Adipocyte (in vitro differentiated cells): Measurements from ENCODE around the gene RYR2.

ENCODE experiments used
- DNase-seq: peaks from one replicate; pipeline ENCODE4 v3.0.0-alpha.2; 2015; ENCODE audit warnings: low read depth
- H3K27me3 ChIP-seq: replicated peaks from 2 replicates; pipeline ENCODE4 v1.7.0; 2013; ENCODE audit warnings: mild to moderate bottlenecking, low read length, moderate library complexity; ENCODE audit not compliant: control insufficient read depth, insufficient read depth
- H3K36me3 ChIP-seq: 2 replicates; pipeline ENCODE4 v1.7.0; 2013; ENCODE audit warnings: low read length, mild to moderate bottlenecking, moderate library complexity; ENCODE audit not compliant: control insufficient read depth, insufficient read depth, severe bottlenecking
- H3K4me1 ChIP-seq: 2 replicates; pipeline ENCODE4 v1.7.0; 2013; ENCODE audit warnings: mild to moderate bottlenecking, low read length, moderate library complexity; ENCODE audit not compliant: control insufficient read depth, insufficient read depth
- H3K4me3 ChIP-seq: 2 replicates; pipeline ENCODE4 v1.7.0; 2013; ENCODE audit warnings: mild to moderate bottlenecking, low read length, moderate library complexity
- H3K9ac ChIP-seq: 2 replicates; pipeline ENCODE4 v1.7.0; 2013; ENCODE audit warnings: mild to moderate bottlenecking, low read length, moderate library complexity
- H3K9me3 ChIP-seq: 2 replicates; pipeline ENCODE4 v1.7.0; 2013; ENCODE audit warnings: mild to moderate bottlenecking, low read length, moderate library complexity; ENCODE audit not compliant: control insufficient read depth

Gene RYR2

DNA sequence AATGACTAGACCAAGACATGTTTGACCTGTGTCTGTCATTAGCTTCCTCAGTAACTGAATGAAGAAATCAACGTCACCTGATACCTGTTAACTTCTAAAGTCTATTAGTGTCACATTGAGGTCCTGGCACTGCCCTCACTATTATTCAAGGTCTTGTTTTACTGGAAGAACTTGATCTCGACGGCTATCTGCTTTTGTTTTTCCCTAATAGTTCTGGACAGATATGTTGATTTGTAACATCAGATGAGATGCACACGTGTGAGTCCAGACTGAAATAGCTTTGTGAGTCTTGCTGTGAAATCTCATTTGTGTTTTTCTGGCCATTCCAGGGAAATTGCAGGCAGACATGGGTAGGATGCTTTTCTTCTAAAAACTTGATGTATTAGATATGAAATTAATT, 159.2 kb downstream of the RYR2 start:
- Histone ChIP-seq H3K4me1 (no peaks in the 10 kb centered on the region), H3K27me3 (no peaks in the 10 kb centered on the region), H3K9me3 (no peaks in the 10 kb centered on the region), H3K36me3 (no peaks in the 10 kb centered on the region), H3K9ac (no peak overlapping the region), H3K4me3 (no peak overlapping the region)
- no peak for DNase-seq

DNA sequence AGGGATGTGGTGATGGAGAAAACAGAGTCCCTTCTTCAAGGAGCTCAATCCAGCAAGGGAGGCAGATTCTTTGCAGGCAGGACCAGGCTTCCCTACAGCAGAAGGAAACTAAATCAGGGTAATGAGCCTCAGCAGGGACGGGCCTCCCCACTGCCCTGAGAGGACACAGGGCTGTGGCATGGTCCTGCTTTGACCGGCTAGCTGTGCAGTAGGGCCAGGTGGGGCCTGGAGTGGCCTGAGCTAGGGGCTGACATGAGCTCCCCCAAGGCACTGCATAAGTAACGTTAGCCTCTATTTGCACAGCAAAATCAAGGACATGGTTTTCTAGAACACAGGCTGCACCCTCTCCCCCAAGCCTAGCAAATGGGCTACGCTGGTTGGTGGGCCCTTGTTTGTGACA, 162.9 kb downstream of the RYR2 start:
- H3K9me3 ChIP-seq, result no peaks in the 10 kb centered on the region
- no peak overlapping the region for H3K4me3 ChIP-seq
- H3K9ac ChIP-seq, result no peak overlapping the region
- no peaks in the 10 kb centered on the region for H3K36me3 ChIP-seq
- no peaks in the 10 kb centered on the region for H3K27me3 ChIP-seq
- DNase-seq, result no peak
- H3K4me1 ChIP-seq, result no peaks in the 10 kb centered on the region

DNA sequence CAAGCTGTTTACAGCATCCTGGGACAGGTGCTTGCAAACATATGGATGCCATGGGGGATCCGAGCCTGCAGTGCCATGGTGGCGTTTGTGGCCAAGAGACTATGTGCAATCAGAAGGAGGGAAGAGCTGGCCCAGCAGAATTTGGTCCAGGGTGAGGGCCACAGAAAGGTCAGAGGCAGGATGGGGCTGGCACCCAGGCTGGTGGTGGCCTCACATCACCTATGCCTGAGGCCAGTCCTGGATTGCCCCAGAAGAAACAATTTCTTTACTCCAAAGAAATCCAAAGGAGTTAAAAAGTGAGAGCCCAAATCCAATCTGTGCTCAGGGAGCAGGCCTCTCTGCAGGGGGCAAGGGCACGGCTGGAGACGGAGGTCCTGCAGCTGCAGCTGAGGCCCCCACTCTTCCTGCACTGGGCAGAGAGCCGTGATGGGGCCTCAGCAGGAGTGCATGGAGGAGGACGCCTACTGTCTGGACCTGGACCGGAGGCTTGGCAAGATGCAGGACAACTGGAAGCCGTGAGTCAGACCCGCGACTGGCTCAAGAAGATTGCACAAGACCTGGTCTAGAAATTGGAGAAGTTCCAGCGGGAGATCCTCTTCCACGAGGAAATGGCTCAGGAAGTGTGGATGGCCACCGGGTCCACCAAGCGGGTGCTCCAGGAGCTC, 163.5 kb downstream of the RYR2 start:
- Histone ChIP-seq H3K9me3 (no peaks in the 10 kb centered on the region), H3K27me3 (no peaks in the 10 kb centered on the region), H3K36me3 (no peaks in the 10 kb centered on the region), H3K4me1 (no peaks in the 10 kb centered on the region), H3K4me3 (no peak overlapping the region), H3K9ac (no peak overlapping the region)
- no peak for DNase-seq

DNA sequence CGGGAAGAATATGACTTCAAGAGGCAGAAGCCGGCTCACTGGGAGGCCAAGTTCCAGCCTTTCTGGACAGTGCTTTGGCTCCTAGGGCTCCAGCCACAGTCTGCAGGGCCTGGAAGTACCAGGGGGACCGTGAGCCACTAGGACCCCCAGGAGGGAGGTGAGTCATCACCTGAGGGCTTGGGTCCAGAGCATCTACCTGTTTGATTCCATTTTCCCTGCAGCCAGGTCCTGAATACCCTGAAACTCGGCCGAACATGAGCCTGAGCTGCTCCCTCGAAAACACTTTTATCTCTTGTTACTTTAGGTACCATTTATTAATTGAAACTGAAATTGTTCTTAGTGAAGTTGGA, 164.1 kb downstream of the RYR2 start:
- no peaks in the 10 kb centered on the region for H3K27me3 ChIP-seq
- no peaks in the 10 kb centered on the region for H3K9me3 ChIP-seq
- no peaks in the 10 kb centered on the region for H3K4me1 ChIP-seq
- DNase-seq, result no peak
- no peak overlapping the region for H3K4me3 ChIP-seq
- no peaks in the 10 kb centered on the region for H3K36me3 ChIP-seq
- H3K9ac ChIP-seq, result no peak overlapping the region

- H3K9ac ChIP-seq, result no peak overlapping the region
- no peaks in the 10 kb centered on the region for H3K27me3 ChIP-seq
- no peaks in the 10 kb centered on the region for H3K36me3 ChIP-seq
- DNase-seq, result no peak
- no peak overlapping the region for H3K4me3 ChIP-seq
- no peaks in the 10 kb centered on the region for H3K9me3 ChIP-seq
- no peaks in the 10 kb centered on the region for H3K4me1 ChIP-seq
These were observed 169.0 kb downstream of the RYR2 start for GRCh38 chr1:237211031-237211430.

- H3K9me3 ChIP-seq, result no peaks in the 10 kb centered on the region
- H3K27me3 ChIP-seq, result no peaks in the 10 kb centered on the region
- DNase-seq, result no peak
- no peak overlapping the region for H3K4me3 ChIP-seq
- H3K36me3 ChIP-seq, result no peaks in the 10 kb centered on the region
- H3K9ac ChIP-seq, result no peak overlapping the region
- H3K4me1 ChIP-seq, result no peaks in the 10 kb centered on the region
These were observed 169.6 kb downstream of the RYR2 start for GRCh38 chr1:237211540-237211939.

- DNase-seq, result no peak
- Histone ChIP-seq H3K4me3 (no peak overlapping the region), H3K4me1 (no peaks in the 10 kb centered on the region), H3K27me3 (no peaks in the 10 kb centered on the region), H3K36me3 (no peaks in the 10 kb centered on the region), H3K9me3 (no peaks in the 10 kb centered on the region), H3K9ac (no peak overlapping the region)
These were observed 178.0 kb downstream of the RYR2 start for GRCh38 chr1:237219751-237220642.

- no peak for DNase-seq
- H3K27me3 ChIP-seq, result no peaks in the 10 kb centered on the region
- H3K36me3 ChIP-seq, result no peaks in the 10 kb centered on the region
- H3K4me1 ChIP-seq, result no peaks in the 10 kb centered on the region
- no peaks in the 10 kb centered on the region for H3K9me3 ChIP-seq
- H3K9ac ChIP-seq, result no peak overlapping the region
- no peak overlapping the region for H3K4me3 ChIP-seq
These were observed 181.4 kb downstream of the RYR2 start for GRCh38 chr1:237223419-237223818.

GRCh38 chr1:237226177-237226944, 184.4 kb downstream of the RYR2 start:
- DNase-seq, result no peak
- no peaks in the 10 kb centered on the region for H3K27me3 ChIP-seq
- H3K9ac ChIP-seq, result no peak overlapping the region
- H3K4me3 ChIP-seq, result no peak overlapping the region
- no peaks in the 10 kb centered on the region for H3K36me3 ChIP-seq
- no peaks in the 10 kb centered on the region for H3K4me1 ChIP-seq
- no peaks in the 10 kb centered on the region for H3K9me3 ChIP-seq

DNA sequence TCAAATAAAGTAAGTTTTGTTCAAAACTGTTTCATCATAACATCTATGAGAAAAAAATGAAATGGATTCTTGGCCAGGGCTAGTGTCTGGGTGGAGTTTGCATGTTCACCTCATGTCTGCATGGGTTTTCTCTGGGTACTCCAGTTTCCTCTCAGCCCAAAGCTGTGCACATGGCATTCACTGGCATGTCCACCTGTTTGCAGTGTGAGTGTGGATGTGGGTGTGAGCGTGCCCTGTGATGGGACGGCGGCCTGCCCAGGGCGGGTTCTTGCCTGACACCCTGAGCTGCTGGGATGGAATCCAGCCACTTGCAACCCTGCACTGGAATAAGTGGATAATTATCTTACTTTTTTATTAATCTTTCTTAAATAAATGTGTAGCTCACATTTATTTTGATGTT, 185.5 kb downstream of the RYR2 start:
- no peak for DNase-seq
- Histone ChIP-seq H3K9ac (no peak overlapping the region), H3K27me3 (no peaks in the 10 kb centered on the region), H3K4me3 (no peak overlapping the region), H3K4me1 (no peaks in the 10 kb centered on the region), H3K36me3 (no peaks in the 10 kb centered on the region), H3K9me3 (no peaks in the 10 kb centered on the region)

DNA sequence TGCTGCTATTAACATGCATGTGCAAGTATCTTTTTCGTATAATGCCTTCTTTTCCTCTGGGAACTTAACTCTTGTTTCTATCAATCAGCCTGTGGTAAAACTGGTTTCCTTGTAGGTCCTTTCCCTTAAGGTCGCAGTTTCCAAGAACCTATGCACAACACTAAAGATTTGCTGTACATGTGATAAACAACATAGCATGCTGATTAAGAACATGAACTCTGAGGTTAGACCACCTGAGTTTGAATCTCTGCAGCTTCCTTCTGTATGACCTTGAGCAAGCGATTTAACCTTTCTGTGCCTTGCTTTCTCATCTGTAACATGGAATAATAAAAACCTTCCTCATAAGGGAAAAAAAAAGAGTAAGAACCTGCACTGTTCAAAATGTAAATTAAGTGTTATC, 186.4 kb downstream of the RYR2 start:
- H3K36me3 ChIP-seq, result no peaks in the 10 kb centered on the region
- H3K4me1 ChIP-seq, result no peaks in the 10 kb centered on the region
- no peak overlapping the region for H3K9ac ChIP-seq
- H3K9me3 ChIP-seq, result no peaks in the 10 kb centered on the region
- H3K27me3 ChIP-seq, result no peaks in the 10 kb centered on the region
- no peak overlapping the region for H3K4me3 ChIP-seq
- no peak for DNase-seq
